HG02970 (cell line): ENCODE results near the gene TRPM2.

Experiments
- ATAC-seq: cut with Tn5 transposase; IDR thresholded peaks from one replicate; pipeline ENCODE4 v1.9.1; 2021; ENCODE audit warnings: mild to moderate bottlenecking, moderate library complexity, moderate number of reproducible peaks; ENCODE audit not compliant: unreplicated experiment, low FRiP score

The TRPM2 gene

DNA sequence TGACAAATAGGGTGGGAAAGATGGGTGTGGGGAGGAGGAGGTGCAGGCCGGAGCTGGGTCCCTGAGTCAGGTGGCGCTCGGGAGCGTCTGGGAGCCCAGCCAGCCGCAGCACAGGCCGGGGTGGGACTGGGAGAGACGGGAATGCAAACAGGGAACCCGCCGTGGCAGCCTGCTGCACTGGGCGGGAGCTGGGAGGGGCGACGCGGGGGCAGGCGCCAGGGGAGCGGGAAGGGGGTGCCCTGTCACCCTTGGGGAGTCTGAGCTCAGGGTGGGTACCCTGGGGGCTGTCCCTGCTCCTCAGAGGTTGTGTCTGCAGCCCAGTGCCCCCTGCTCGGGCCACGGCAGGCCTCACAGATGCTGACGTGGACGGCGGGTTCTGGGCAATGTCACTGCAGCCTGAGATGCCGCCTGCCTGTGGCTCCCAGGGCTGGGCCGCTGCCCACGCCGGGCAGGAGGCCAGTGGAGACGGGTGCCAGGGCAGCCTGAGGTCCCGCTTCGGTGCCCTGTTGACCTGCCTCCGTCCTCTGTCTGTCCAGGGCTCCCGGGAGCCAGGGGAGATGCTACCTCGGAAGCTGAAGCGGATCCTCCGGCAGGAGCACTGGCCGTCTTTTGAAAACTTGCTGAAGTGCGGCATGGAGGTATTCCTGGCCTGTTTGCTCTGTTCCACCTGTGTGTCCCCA, 85.2 kb downstream of the TRPM2 start:
- ATAC-seq, result no peak

DNA sequence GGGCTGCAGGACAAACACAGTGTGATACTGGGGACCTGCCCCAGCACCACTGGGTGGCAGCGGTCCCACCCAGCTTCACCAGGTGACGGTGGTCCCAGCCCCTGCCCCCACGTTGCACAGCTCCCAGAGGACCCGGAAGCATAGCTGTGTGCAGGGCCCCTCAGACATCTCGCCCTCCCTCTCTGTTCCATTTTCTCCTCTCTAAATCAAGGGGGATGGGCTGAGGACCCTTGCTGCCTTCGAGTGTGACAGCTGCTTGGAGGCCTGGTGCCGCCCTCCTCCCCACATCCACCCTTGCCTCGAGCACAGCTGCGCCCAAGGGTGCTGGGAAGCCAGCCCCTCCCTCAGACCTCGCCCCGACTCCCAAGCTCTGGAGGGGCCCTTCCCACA, 85.8 kb downstream of the TRPM2 start:
- no peak for ATAC-seq

DNA sequence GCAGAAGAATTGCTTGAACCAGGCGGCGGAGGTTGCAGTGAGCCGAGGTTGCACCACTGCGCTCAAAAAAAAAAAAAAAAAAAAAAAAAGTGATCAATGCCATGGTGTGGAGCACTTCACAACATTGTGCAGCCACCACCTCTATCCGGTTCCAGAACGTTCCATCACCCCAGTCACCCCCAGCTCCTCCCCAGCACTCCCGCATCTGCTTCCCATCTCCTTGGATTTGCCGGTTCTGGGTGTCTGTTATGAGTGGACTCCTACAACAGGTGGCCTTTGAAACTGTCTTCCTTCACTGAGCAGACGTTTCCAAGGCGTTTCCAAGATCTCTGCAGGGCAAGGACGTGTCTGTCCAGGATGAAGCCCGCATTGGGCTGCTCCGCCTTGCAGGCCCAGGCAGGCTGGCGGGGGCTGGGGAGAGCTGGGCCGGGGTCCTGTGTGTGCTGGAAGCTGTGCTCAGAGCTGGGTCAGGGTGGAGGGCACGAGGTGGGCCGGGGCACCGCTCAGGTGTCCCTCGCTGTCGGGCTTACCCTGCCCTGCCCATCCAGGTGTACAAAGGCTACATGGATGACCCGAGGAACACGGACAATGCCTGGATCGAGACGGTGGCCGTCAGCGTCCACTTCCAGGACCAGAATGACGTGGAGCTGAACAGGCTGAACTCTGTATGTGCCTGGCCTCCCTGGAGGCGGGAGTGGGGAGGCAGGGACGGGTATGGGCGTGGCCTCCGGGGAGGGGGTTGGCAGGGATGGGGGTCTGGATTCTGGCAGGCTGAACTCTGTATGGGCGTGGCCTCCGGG, 87.0 kb downstream of the TRPM2 start:
- no peak for ATAC-seq

DNA sequence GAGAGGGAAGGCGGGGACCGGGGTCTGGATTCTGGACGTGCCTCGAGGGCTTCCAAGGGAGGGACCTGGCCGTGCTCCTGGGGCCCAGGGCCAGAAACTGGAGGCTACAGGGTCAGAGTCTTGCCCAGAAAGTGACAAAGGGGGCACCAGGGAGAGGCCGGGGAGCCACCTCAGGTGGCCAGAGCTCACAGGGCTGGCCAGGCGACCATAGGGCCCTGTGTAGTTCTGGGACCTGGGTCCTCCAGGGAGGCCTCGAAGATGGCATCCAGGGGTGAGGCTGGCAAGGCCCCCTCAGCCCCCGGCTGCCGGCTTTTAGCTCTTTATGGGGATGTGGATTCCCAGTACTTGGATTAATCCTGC, 87.6 kb downstream of the TRPM2 start:
- ATAC-seq, result no peak

DNA sequence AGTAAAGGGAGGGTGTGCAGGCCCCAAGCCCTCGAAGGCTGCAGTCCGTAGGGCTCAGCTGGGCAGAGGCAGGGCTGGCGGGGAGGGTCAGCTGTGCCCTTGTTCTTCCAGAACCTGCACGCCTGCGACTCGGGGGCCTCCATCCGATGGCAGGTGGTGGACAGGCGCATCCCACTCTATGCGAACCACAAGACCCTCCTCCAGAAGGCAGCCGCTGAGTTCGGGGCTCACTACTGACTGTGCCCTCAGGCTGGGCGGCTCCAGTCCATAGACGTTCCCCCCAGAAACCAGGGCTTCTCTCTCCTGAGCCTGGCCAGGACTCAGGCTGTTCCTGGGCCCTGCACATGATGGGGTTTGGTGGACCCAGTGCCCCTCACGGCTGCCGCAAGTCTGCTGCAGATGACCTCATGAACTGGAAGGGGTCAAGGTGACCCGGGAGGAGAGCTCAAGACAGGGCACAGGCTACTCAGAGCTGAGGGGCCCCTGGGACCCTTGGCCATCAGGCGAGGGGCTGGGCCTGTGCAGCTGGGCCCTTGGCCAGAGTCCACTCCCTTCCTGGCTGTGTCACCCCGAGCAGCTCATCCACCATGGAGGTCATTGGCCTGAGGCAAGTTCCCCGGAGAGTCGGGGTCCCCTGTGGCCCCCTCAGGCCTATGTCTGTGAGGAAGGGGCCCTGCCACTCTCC, 88.3 kb downstream of the TRPM2 start:
- no peak for ATAC-seq

DNA sequence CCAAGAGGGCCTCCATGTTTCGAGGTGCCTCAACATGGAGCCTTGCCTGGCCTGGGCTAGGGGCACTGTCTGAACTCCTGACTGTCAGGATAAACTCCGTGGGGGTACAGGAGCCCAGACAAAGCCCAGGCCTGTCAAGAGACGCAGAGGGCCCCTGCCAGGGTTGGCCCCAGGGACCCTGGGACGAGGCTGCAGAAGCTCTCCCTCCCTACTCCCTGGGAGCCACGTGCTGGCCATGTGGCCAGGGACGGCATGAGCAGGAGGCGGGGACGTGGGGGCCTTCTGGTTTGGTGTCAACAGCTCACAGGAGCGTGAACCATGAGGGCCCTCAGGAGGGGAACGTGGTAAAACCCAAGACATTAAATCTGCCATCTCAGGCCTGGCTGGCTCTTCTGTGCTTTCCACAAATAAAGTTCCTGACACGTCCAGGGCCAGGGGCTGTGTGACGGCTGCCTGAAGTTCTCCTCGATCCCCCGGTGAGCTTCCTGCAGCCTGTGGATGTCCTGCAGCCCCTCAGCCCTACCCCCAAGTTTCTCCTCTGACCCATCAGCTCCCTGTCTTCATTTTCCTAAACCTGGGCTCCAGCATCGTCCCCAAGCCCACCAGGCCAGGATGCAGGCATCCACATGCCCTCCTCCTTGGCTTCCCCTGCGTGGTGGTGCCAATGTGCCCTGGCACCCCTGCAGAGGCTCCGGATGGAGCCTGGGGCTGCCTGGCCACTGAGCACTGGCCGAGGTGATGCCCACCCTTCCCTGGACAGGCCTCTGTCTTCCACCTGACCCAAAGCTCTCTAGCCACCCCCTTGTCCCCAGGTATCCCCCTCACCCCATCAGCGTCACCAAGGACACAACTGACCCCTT, 89.1 kb downstream of the TRPM2 start:
- no peak for ATAC-seq

DNA sequence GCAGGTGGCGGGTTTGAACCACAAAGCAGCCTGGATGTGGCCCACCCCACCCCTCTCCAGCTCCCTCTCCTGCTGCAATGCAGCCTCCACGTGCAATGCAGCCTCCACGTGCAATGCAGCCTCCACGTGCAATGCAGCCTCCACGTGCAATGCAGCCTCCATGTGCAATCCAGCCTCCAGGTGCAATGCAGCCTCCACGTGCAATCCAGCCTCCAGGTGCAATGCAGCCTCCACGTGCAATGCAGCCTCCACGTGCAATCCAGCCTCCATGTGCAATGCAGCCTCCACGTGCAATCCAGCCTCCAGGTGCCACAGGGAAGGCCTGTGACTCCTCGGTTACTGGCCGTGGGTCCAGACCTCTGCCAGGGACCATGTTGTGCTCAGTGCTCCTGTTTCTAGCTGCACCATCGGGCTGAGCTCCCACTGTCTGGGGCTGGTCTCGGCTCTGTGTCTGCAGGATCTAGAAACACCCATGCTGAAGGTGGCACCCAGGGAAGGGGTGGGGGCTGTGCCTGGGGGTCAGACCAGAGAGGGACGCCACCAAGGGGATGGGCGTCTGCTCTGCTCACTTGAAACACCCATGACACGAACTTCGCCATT, 90.0 kb downstream of the TRPM2 start:
- ATAC-seq, result no peak

DNA sequence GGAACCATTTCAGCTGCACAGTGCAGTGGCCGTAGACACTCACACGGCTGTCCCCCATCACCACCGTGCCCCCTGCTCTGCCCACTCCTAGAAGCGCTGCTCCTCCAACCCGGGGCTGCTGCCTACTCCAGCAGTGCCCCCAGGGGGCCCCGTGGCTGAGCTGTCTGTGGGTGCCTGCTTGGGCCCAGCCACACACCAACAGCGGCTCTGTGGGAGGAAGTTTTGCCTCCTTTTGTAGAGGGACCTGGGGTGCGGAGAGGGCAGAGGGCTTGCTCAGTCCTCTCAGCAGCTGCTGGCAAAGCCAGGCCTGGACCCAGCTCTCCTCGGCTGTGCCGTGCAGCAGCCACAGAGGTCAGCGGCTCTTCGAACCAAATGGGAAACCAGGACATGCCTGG, 90.5 kb downstream of the TRPM2 start:
- ATAC-seq, result no peak

DNA sequence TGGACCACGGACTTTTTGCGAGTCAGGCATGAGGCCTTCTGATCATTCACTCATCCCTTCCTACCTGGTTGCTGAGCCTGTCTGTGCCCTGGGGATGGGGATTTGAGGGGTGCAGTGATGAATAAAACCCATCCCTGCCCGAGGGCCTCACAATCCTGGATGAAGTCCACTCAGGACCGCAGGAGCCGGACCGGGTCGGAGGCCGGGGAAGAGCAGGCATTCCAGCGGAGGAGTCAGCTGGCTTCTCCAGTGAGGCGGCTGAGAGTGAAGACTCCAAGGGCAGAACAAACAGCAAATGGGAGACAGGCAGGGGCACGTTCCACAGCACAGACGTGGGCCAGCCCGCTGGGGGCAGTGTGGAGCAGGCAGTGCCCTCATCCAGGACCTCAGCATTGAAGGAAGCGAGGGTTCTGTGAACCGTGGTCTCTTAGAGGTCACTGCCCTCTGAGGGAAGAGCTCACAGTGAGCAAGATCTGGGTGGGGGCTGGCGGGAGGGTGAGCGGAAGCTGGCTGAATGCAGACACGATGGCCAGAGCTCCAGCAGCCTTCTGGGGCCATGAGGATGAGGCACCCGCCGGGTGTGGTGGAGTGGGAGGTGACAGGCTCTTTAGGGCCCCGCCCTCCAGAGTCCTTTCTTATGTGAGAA, 91.0 kb downstream of the TRPM2 start:
- no peak for ATAC-seq

DNA sequence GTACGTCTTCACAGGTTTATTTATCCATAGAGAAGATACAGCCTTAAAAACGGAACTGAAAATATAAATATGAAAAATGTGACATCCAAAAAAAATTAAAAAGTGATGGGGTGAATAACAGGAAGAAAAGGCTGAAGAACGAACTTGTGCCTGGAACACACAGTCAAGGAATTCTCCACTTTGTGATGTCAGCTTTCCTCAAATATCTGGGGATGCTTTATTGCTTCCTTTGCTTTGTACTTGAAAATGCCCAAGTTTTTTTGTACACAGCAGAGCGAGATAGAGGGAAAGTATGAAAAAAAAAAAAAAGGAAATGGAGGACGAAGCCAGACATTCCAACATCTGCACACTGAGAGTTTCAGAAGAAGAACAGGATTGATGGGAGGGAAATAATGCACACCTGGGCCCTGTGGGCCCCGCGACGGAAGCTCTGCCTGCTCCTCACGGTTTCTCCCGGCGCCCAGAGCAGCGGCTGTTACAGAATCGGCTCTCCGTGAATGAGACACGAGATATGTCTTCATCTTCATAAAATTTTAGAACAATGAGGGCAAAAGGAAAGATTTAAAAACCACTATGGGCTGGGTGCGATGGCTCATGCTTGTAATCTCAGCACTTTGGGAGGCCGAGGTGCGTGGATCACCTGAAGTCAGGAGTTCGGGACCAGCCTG, 91.9 kb downstream of the TRPM2 start:
- ATAC-seq, result no peak

DNA sequence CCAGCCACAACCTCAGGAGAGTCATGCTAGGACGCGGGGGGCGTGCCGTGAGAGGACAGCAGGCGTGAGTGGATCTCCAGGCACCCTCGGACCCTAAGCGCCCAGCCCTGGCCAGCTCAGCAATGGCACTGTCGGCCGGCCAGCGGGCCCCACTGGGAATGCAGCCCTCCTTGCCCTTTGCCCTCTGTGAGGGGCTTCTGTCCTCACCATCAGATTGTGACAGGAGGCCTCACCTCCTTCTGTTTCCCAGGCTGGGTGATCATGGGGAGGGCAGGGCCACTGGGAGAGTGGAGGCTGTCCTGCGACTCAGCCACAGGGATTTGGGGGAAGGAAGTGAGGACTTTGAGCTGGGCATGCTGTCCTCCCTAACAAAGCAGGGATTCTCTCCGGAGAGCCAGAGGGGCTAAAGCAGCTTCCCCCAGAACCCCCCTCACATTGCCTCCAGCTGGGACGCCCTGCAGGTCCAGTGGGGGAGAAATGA, 95.3 kb downstream of the TRPM2 start:
- no peak for ATAC-seq

DNA sequence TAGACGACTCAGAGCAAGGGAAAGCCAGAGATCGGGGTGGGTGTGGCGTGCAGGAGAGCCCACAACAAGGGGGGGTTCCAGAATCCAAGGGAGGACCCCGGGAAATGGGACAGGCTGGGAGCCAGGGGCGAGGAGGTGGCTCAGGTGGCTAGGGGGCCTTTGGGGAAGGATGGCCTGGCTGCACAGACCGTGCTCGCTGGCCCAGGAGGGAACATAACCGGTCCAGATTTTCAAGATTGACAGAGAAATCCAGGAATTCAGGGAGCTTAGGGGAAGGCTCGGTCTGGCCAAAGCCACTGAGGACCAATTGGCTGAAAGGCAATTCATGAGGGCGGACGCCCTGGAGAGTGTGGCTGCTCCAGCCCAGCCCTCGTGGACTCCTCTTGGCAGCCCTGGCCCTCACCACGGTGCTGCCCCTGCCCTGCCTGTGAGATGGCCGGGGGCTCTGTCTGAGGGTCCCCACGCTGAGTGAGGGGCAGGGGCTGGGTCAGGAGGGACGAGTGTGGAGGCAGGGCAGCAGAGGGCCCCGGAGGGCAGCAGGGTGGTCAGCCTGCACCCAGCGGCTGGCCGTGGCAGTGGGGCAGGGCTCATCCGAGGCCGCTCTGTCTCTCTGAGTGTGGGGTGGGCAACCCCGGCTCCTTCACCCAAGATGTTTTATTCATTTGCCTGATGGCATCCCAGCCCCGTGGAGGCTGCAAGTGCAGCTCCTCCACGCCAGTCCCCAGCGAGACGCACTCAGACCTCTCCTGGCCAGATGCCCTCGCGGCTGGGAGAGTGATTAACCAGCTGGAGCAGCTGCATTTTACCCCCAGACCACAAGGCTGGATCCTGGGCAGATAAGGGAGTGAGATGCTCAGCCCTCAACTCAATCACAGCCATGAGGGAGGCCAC, 96.3 kb downstream of the TRPM2 start:
- ATAC-seq, result no peak

DNA sequence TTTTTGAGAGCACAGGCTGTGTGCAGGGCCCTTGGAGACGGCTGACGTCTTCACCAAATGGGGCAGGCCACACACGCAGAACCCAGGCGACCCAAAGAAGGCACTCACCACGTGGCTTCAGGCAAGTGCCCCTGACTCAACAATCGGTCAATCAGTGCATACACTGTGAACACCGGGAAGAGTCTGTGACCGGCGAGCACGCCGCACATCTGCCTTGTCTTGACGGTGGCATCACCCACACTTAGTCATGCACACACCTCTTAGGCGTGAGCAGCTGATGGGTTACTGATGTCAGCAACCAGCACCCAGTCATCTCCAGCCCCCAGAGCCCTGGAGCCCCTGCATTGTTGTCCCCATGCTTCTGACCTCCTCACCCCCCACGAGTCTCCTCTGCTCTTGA, 97.0 kb downstream of the TRPM2 start:
- no peak for ATAC-seq

DNA sequence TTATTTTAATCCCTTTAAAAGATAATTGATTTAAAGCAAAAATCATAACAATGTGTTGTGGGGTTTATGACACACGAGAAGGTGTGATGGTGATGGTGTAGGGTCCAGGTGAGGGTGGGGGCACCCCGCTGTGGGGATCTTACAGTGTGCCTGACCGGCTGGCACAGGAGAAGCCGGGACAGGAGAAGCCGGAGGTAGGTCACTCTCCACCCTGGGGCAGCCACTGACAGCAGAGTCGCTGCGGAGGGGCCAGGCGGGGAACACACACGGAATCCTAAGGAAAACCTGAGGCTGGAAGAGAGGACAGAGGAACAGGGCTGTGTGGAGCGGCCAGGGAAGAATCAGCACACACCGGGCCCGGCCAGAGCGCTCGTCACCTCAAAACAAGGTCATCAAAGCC, 97.6 kb downstream of the TRPM2 start:
- ATAC-seq, result no peak

DNA sequence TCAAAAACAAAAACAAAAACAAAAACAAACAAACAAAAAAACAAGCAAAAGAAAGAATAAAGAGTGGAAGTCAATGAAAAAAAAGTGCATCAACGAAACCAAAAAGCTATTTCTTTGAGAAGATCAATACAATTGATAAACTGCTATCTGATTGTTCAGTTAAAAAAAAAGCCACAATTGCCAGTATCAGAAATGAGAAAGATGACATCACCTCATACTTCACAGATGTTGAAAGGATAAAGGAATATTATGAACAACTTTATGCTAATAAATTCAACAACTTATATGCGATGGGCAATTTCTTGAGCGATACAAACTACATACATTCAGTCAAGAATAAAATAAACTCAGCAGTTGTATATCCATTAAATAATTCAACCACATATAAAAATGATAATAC, 99.7 kb downstream of the TRPM2 start:
- ATAC-seq, result no peak

DNA sequence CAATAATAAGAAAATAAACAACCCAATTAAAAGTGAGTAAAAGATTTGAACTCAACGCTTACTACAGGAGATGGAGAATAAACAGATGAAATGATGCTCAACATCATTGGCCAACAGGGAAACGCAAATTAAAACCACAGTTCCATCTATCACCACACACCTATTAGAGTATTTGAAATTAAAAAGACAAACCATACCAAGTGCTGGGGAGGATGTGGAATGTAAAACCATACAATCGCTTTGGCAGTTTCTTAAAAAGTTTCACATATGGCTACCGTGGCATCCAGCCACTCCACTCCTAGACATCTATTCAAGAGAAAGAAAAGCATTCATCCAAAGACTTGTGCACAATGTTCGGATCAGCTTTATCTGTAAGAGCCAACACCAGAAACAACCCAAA, 100.6 kb downstream of the TRPM2 start:
- no peak for ATAC-seq

DNA sequence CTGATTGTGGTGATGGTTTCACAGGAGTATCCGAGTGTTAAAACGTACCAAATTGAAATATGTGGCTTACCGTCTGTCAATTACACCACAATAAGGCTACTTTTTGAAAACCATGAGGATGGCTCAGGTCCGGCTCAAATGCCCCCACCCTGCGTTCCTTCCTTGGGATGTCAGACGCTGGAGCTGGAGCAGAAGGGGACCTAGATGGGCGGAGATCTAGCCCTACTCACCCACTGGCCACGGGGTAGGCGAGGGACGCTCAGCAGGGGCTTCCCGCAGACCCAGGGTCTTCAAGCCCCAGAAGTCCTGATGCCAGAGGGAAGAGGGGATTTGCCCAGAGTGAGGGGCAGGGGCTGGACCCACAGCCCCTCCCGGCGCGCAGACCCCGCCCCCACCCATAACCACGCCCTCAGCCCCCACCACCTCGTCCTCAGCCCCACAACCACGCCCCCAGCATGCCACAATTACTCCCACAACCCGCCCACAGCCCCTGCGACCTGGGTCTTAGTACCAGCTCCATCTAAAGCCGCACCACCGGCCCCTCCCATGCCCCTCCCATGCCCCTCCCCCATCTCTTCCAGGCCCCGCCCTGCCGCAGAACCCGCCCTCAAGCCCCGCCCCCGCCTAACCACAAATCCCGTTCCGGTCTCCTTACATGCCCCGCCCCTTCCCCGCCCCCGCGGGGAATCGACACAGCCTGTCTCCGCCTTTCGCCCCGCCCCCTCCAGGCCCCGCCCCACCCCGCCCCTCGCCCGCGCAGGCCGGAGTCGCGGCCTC, 101.5 kb downstream of the TRPM2 start, which contains the start of gene LRRC3:
LRRC3 (plus strand) TSS at position 764 of the 777 bp plus-strand sequence. CDS start 1,135 bp downstream, outside the sequence.
- ATAC-seq, result no peak
